Left cardiac atrium (tissue), 4 donors: ENCODE data around the gene NR1I2. TPM values are rescaled to one million over a fixed set of nuclear protein-coding genes. Genes with fewer than 3 reads are reported as not detected.

Experiments
- ATAC-seq, 2 donors: fragments of 200-7000 bp; cut with Tn5 transposase; one replicate each; pipeline ENCODE4 v1.9.1; 2020; ENCODE audit warnings: mild to moderate bottlenecking in 2 of 2, moderate library complexity in 2 of 2
- DNase-seq: peaks from one replicate; pipeline ENCODE4 v3.0.0-alpha.2; 2020
- intact Hi-C, 2 donors: fragments of 100-400 bp; cut with DNase I; formaldehyde crosslinking; loops; one replicate each; pipeline versions ENCODE4 v1.14.1 to v1.15.1; 2022 to 2023
- total RNA-seq, 2 donors: library from RNA; stranded (reverse); fragmentation: NEBNext Ultra II Directional; extraction: Animal tissue kit (Norgen Biotek cat#: 25700); gene quantifications; one replicate each; pipeline ENCODE4 v1.2.1, GENCODE V29; 2021
- donor health status: DM: no; HTN: yes; CAD: no.
- donor health status: DM: no; HTN: yes; CAD: no; lungs with severe emphysema.
- donor health status: DM: yes; HTN: yes; CAD: no.
- donor health status: Dilated cardiomyopathy.

NR1I2 gene
- total RNA-seq, 2 donors from 2014 or later: 0.09 TPM; not detected in 1

DNA sequence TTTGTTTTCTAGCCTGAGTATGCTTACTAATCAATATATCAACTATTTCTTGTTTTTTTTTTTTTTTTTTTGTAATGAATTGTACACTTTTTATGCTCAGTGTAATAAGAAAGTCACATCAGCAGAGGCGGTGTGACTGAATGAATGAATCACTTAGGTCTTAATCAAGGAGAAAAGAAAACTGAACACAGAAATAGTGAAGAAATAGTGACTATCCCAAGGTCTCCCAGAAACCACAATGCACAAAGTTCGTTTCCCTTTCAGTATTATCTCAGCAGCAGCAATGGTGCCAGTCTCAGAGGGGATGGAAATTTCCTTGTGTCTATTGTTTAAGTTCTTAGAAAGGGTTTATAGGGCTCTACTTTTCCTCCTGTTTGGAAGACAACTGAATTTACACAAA is 80.7 kb downstream of the NR1I2 start:
- DNase-seq (no peak), ATAC-seq (no peak)
- intact Hi-C loops: no loop called here

DNA sequence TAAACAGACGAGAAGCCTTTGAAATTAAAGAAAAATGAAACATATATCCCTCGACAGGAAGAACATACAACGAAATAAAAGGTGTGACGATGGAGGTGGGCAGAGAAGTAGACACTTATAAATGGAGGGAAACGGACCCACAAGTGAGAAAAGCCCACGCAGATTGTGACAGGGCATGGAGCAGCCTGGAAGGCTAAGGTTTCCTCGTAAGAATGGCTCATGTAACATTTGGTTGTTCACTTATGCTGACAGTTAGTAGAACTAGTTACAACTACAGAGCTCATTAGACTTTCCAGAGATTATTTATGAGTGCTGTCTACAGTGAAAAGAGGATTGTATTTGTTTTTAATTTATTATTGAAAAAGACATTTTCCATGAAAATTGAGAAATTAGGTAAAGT is 82.6 kb downstream of the NR1I2 start:
- ATAC-seq: no peak
- DNase-seq: no peak
- intact Hi-C loops: no loop called here

Other genes starting within 250 kb of the NR1I2 start
- gene CD80, start 222.5 kb upstream of the NR1I2 start, total RNA-seq: under 1 TPM; 0.10 to 0.21 TPM
- 10 to 100 TPM in 1 of 2 donors, 1 to 10 TPM in 1; 9.4 to 10.8 TPM for gene ADPRH, start 202.6 kb upstream of the NR1I2 start, total RNA-seq
- 1 to 10 TPM; 1.5 to 8.7 TPM for gene PLA1A, start 184.2 kb upstream of the NR1I2 start, total RNA-seq
- gene POPDC2, start 121.5 kb upstream of the NR1I2 start, total RNA-seq: 100 to 1,000 TPM; 383 to 677 TPM
- 100 to 1,000 TPM; 101 to 120 TPM for gene COX17, start 104.7 kb upstream of the NR1I2 start, total RNA-seq
- gene CFAP91, start 79.1 kb upstream of the NR1I2 start, total RNA-seq: under 1 TPM; 0.58 to 0.91 TPM